HCT116 (cell line): ENCODE results near the gene PCYT1A. TPM values are rescaled to one million over a fixed set of nuclear protein-coding genes. Genes with fewer than 3 reads are reported as not detected.

Experiments used
- ATAC-seq: fragments of 200-7000 bp; cut with Tn5 transposase; 2 replicates; pipeline ENCODE4 v1.9.1; 2020; ENCODE audit warnings: mild to moderate bottlenecking, moderate library complexity
- BruUV-seq: library from RNA; stranded (reverse); fragments of 400-500 nt; replicated peaks from 2 replicates; lab custom pipeline; 2021; lab: Mats Ljungman, UMichigan
- CTCF ChIA-PET: fragments of 300-600 bp; sonication (Branson Sonifier 250); formaldehyde crosslinking; loops from one replicate; lab custom pipeline; 2021; ENCODE audit warnings: antibody characterized with exemption; lab: Charles Lee
- POLR2A ChIA-PET: fragments of 300-600, 350-600 bp; sonication (Branson Sonifier 250); formaldehyde crosslinking; loops from one replicate; lab custom pipeline; 2021; ENCODE audit warnings: antibody characterized with exemption; lab: Charles Lee
- RAD21 ChIA-PET, 2 experiments: fragments of 300-600 bp; sonication (Branson Sonifier 250); formaldehyde crosslinking; loops; one replicate each; lab custom pipeline; 2023; ENCODE audit warnings: low total read pairs in 2 of 2; ENCODE audit not compliant: uncharacterized antibody in 2 of 2, unreplicated experiment in 2 of 2, low non-redundant PET in 1 of 2; lab: Charles Lee
- DNase-seq: peaks from one replicate; pipeline ENCODE4 v3.0.0-alpha.2; 2010; ENCODE audit warnings: low read depth, low spot score
- H2AFZ ChIP-seq: fragments of 200-600 bp; shearing (Covaris generic), sonication (generic); 2 replicates; pipeline ENCODE4 v1.6.1; 2017; ENCODE audit warnings: low read depth, mixed run types, mixed read lengths, antibody characterized with exemption, low read length; ENCODE audit not compliant: poor library complexity, severe bottlenecking
- H3K27ac ChIP-seq: 2 replicates; pipeline ENCODE4 v1.5.1; 2012; ENCODE audit warnings: low read depth, low read length
- H3K27me3 ChIP-seq: fragments of 200-600 bp; sonication (generic); 2 replicates; pipeline ENCODE4 v1.6.1; 2016; ENCODE audit warnings: mixed run types, low read length, mixed read lengths; ENCODE audit not compliant: insufficient read depth
- H3K36me3 ChIP-seq, 2 experiments: fragments of 200-500 bp in 1 of 2; fragments of 200-600 bp in 1 of 2; sonication (Bioruptor generic) in 1 of 2; sonication (generic) in 1 of 2; 2 replicates each; pipeline versions ENCODE4 v1.5.1 to v1.6.1; 2014 to 2016; ENCODE audit warnings: low read length in 2 of 2, inconsistent platforms in 1 of 2, mixed read lengths in 1 of 2, mixed run types in 1 of 2; ENCODE audit not compliant: insufficient read depth in 2 of 2, control insufficient read depth in 1 of 2
- H3K4me1 ChIP-seq, 2 experiments: fragments of 200-600 bp in 1 of 2; sonication (generic) in 1 of 2; 2 replicates each; pipeline versions ENCODE4 v1.5.1 to v1.6.1; 2012 to 2017; ENCODE audit warnings: low read length in 2 of 2, inconsistent platforms in 1 of 2, mild to moderate bottlenecking in 1 of 2, mixed read lengths in 1 of 2, mixed run types in 1 of 2, moderate library complexity in 1 of 2; ENCODE audit not compliant: insufficient read depth in 2 of 2, control insufficient read depth in 1 of 2
- H3K4me2 ChIP-seq: fragments of 200-600 bp; sonication (generic); 2 replicates; pipeline ENCODE4 v1.6.1; 2017; ENCODE audit warnings: mixed run types, low read length, mixed read lengths
- H3K4me3 ChIP-seq, 2 experiments: fragments of 200-600 bp in 1 of 2; sonication (generic) in 1 of 2; replicated peaks in 1 of 2; 2 replicates each; pipeline ENCODE4 v1.5.1; 2011 to 2016; ENCODE audit warnings: low read length in 2 of 2, control low read depth in 1 of 2, low read depth in 1 of 2, mild to moderate bottlenecking in 1 of 2, mixed read lengths in 1 of 2, mixed run types in 1 of 2
- H3K79me2 ChIP-seq: fragments of 200-600 bp; sonication (generic); 2 replicates; pipeline ENCODE4 v1.6.1; 2017; ENCODE audit warnings: mild to moderate bottlenecking, mixed run types, low read length, moderate library complexity, mixed read lengths; ENCODE audit not compliant: insufficient read depth
- H3K9ac ChIP-seq: fragments of 200-600 bp; sonication (generic); 2 replicates; pipeline ENCODE4 v1.6.1; 2016; ENCODE audit warnings: low read length, mixed read lengths
- H3K9me2 ChIP-seq: fragments of 200-600 bp; sonication (generic), shearing (Covaris generic); 2 replicates; pipeline ENCODE4 v1.6.1; 2017; ENCODE audit warnings: mixed run types, mild to moderate bottlenecking, moderate library complexity; ENCODE audit not compliant: insufficient read depth
- H3K9me3 ChIP-seq, 2 experiments: fragments of 200-500 bp in 1 of 2; fragments of 200-600 bp in 1 of 2; sonication (Bioruptor generic) in 1 of 2; sonication (generic) in 1 of 2; 2 replicates each; pipeline ENCODE4 v1.6.1; 2014 to 2017; ENCODE audit warnings: low read length in 2 of 2, mixed read lengths in 2 of 2, inconsistent platforms in 1 of 2, low read depth in 1 of 2, mild to moderate bottlenecking in 1 of 2, mixed run types in 1 of 2, moderate library complexity in 1 of 2; ENCODE audit not compliant: control insufficient read depth in 1 of 2, insufficient read depth in 1 of 2
- H4K20me1 ChIP-seq: fragments of 200-600 bp; sonication (generic), shearing (Covaris generic); 2 replicates; pipeline ENCODE4 v1.6.1; 2017; ENCODE audit warnings: mixed run types, mild to moderate bottlenecking, moderate library complexity; ENCODE audit not compliant: insufficient read depth
- ATF3 ChIP-seq: IDR thresholded peaks from 2 replicates; pipeline ENCODE4 v1.6.1; 2012
- CBX3 ChIP-seq: IDR thresholded peaks from 2 replicates; pipeline ENCODE4 v1.6.1; 2012; ENCODE audit warnings: low read depth
- CEBPB ChIP-seq: IDR thresholded peaks from 2 replicates; pipeline ENCODE4 v1.6.1; 2012; ENCODE audit warnings: low read depth
- EGR1 ChIP-seq: IDR thresholded peaks from 2 replicates; pipeline ENCODE4 v1.6.1; 2012; ENCODE audit warnings: low read depth
- EZH2 ChIP-seq: fragments of 200-600 bp; sonication (generic); IDR thresholded peaks from 2 replicates; pipeline ENCODE4 v1.6.1; 2017; ENCODE audit warnings: antibody characterized with exemption, mixed run types
- EZH2phosphoT487 ChIP-seq: fragments of 200-600 bp; IDR thresholded peaks from 2 replicates; pipeline ENCODE4 v1.6.1; 2018; ENCODE audit warnings: antibody characterized with exemption, borderline replicate concordance
- FOSL1 ChIP-seq: IDR thresholded peaks from 2 replicates; pipeline ENCODE4 v1.6.1; 2012; ENCODE audit warnings: low read depth
- JUND ChIP-seq: IDR thresholded peaks from 2 replicates; pipeline ENCODE4 v1.6.1; 2012
- POLR2A ChIP-seq: IDR thresholded peaks from 2 replicates; pipeline ENCODE4 v1.7.0; 2011; ENCODE audit warnings: borderline replicate concordance; ENCODE audit not compliant: insufficient read depth, insufficient read length; ENCODE audit errors: extremely low read depth
- POLR2AphosphoS5 ChIP-seq: IDR thresholded peaks from 2 replicates; pipeline ENCODE4 v1.6.1; 2011; ENCODE audit warnings: mild to moderate bottlenecking, low read depth, low read length, moderate library complexity
- RAD21 ChIP-seq: IDR thresholded peaks from 2 replicates; pipeline ENCODE4 v1.6.1; 2012; ENCODE audit warnings: low read depth, mild to moderate bottlenecking
- SIN3A ChIP-seq: IDR thresholded peaks from 2 replicates; pipeline ENCODE4 v1.6.1; 2012; ENCODE audit warnings: low read depth
- SP1 ChIP-seq: IDR thresholded peaks from 2 replicates; pipeline ENCODE4 v1.6.1; 2012; ENCODE audit warnings: low read depth
- SRF ChIP-seq: IDR thresholded peaks from 2 replicates; pipeline ENCODE4 v1.6.1; 2012; ENCODE audit warnings: low read depth
- TCF7L2 ChIP-seq: IDR thresholded peaks from 2 replicates; pipeline ENCODE4 v1.7.0; 2011; ENCODE audit warnings: borderline replicate concordance, inconsistent platforms; ENCODE audit not compliant: insufficient read depth, insufficient read length; ENCODE audit errors: extremely low read depth
- YY1 ChIP-seq: IDR thresholded peaks from 2 replicates; pipeline ENCODE4 v1.6.1; 2011; ENCODE audit warnings: low read length, low read depth, moderate library complexity, mild to moderate bottlenecking; ENCODE audit not compliant: insufficient replicate concordance; ENCODE audit errors: extremely low read depth
- ZFX ChIP-seq: fragments of 450-650 bp; IDR thresholded peaks from 2 replicates; pipeline ENCODE4 v1.6.1; 2017
- ZNF274 ChIP-seq: fragments of 200-500 bp; sonication (Bioruptor generic); IDR thresholded peaks from 2 replicates; pipeline ENCODE4 v1.6.1; 2014; ENCODE audit warnings: mild to moderate bottlenecking, low read depth, low read length, inconsistent platforms
- intact Hi-C: fragments of 100-400 bp; cut with micrococcal nuclease; formaldehyde crosslinking; loops from 2 replicates; pipeline ENCODE4 v1.10.0; 2022
- total RNA-seq: library from RNA; stranded (reverse); gene quantifications from one replicate; pipeline ENCODE4 v1.2.1, GENCODE V29; 2021; ENCODE audit not compliant: unreplicated experiment
- TF ChIP-seq, protein P1 (sequence below): IDR thresholded peaks from 2 replicates; pipeline ENCODE4 v1.6.1; 2012
- TF ChIP-seq, protein P2 (sequence below), 3 experiments: fragments of 200-600 bp in 1 of 3; sonication (generic) in 1 of 3; IDR thresholded peaks in 2 of 3; conservative IDR thresholded peaks in 1 of 3; 2 replicates each; pipeline ENCODE4 v1.5.1; 2012 to 2017; ENCODE audit warnings: low read depth in 2 of 3, low read length in 2 of 3, antibody characterized with exemption in 1 of 3, borderline replicate concordance in 1 of 3, control low read depth in 1 of 3, mild to moderate bottlenecking in 1 of 3, mixed read lengths in 1 of 3, mixed run types in 1 of 3, moderate library complexity in 1 of 3; ENCODE audit not compliant: insufficient read depth in 1 of 3

Gene PCYT1A
- total RNA-seq, 1 experiment from 2014 or later: 32.1 TPM

GRCh38 chr3:196216681-196217211 lies 70.8 kb downstream of the PCYT1A start:
- Histone ChIP-seq H4K20me1 (no peaks in the 10 kb centered on the region), H3K9ac (no peak overlapping the region), H3K27me3 (no peaks in the 10 kb centered on the region), H3K79me2 (no peaks in the 10 kb centered on the region), H3K4me3 (no peak overlapping the region), H3K27ac (no peak overlapping the region), H3K4me1 (no peaks in the 10 kb centered on the region), H3K9me3 (no peaks in the 10 kb centered on the region), H3K9me2 (no peaks in the 10 kb centered on the region), H3K36me3 (no peaks in the 10 kb centered on the region), H3K4me2 (no peak overlapping the region), H2AFZ (no peak overlapping the region)
- POLR2A ChIA-PET: no interaction called here
- no TSS peak for BruUV-seq
- DNase-seq (no peak), ATAC-seq (no peak)
- RAD21 ChIA-PET: no interaction called here
- CTCF ChIA-PET: no interaction called here
- TF ChIP-seq TCF7L2 (no peak), EZH2 (no peak), SIN3A (no peak), POLR2AphosphoS5 (no peak), SRF (no peak), RAD21 (no peak), CBX3 (no peak), FOSL1 (no peak), CEBPB (no peak), ATF3 (no peak), EGR1 (no peak), EZH2phosphoT487 (no peak), ZFX (no peak), SP1 (no peak), ZNF274 (no peak), JUND (no peak), YY1 (no peak), POLR2A (no peak)
- TF ChIP-seq, protein P1, sequence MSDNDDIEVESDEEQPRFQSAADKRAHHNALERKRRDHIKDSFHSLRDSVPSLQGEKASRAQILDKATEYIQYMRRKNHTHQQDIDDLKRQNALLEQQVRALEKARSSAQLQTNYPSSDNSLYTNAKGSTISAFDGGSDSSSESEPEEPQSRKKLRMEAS: no peak
- TF ChIP-seq, protein P2, sequence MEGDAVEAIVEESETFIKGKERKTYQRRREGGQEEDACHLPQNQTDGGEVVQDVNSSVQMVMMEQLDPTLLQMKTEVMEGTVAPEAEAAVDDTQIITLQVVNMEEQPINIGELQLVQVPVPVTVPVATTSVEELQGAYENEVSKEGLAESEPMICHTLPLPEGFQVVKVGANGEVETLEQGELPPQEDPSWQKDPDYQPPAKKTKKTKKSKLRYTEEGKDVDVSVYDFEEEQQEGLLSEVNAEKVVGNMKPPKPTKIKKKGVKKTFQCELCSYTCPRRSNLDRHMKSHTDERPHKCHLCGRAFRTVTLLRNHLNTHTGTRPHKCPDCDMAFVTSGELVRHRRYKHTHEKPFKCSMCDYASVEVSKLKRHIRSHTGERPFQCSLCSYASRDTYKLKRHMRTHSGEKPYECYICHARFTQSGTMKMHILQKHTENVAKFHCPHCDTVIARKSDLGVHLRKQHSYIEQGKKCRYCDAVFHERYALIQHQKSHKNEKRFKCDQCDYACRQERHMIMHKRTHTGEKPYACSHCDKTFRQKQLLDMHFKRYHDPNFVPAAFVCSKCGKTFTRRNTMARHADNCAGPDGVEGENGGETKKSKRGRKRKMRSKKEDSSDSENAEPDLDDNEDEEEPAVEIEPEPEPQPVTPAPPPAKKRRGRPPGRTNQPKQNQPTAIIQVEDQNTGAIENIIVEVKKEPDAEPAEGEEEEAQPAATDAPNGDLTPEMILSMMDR (IDR thresholded peaks at IDR 0.05 in 2 of 3, conservative IDR thresholded peaks at IDR 0.05 in 1 of 3; ENCODE audit: borderline replicate concordance in 1 of 3, insufficient read depth in 1 of 3, low read depth in 2 of 3, low read length in 2 of 3): no peak
- intact Hi-C loops: no loop called here
